GM19397 (cell line): ENCODE results near the gene SRP68.
"Not testable (repeated sequence)": the region's sequence is repeated elsewhere in the genome, so short reads cannot be mapped to it uniquely, and the experiment has no call there.

Source experiments
- ATAC-seq: cut with Tn5 transposase; IDR thresholded peaks from one replicate; pipeline ENCODE4 v1.9.1; 2021; ENCODE audit warnings: mild to moderate bottlenecking, moderate library complexity; ENCODE audit not compliant: unreplicated experiment

Gene SRP68

GRCh38 chr17:76090517-76091129 is 18.3 kb upstream of the SRP68 start:
- no peak for ATAC-seq

GRCh38 chr17:76089680-76090516 is 17.6 kb upstream of the SRP68 start:
- ATAC-seq = no peak

GRCh38 chr17:76088868-76089576 is 16.7 kb upstream of the SRP68 start:
- no peak for ATAC-seq

- ATAC-seq = no peak
These were observed 15.9 kb upstream of the SRP68 start for GRCh38 chr17:76088041-76088867.

- no peak for ATAC-seq
These were observed 15.2 kb upstream of the SRP68 start for GRCh38 chr17:76087531-76087930.

DNA sequence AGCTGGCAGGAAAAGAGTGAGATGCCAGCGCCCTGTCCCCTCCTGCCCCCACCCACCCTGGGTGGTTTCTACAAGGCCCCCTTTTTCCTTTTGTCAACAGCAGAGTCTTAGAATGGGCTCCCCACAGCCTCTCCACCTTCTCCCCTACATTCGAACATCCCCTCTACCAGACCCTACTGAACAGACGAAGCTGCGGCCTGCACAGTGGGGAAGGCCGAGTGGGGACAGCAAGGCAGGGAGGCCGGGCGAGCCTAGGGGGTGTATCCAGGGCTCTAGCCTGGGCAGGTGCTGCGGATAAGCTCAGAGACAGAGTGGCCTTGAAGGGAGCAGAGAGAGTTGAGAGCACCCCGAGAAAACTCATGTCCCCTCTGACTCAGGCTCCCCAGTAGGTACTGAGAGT is 14.1 kb upstream of the SRP68 start:
- no peak for ATAC-seq

GRCh38 chr17:76085731-76086366 is 13.5 kb upstream of the SRP68 start:
- ATAC-seq = no peak

DNA sequence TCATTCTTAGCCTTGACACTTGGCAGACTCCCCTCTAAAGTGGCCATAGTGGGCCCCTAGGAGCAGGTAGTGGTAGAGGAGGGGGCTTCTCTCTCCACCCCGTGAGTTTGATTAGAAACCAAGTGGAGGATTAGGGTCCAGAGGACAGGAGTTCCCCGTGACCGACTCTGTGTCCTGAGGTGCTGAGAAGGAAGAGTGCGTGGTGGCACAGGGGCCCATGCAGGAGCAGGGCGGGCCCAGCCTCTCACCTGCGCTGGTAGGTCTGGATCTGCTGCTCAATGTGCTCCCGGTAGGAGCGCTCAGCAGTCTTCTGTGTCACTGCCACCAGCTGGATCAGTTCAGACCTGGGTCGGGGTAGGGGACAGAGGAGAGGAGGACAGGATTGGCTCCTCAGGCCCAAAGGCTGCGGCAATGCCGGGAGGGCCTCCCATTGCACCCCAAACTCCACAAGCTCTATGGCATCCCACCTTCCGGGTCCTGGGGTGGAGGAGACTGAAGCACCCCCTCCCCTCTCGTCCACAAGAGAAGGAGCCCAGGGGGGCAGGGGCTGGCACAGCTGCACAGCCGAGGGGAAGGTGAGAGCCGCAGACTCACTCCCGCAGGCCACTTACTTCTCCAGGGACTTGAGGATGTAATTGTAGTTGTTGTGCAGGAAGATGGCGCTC is 12.9 kb upstream of the SRP68 start:
- no peak for ATAC-seq

DNA sequence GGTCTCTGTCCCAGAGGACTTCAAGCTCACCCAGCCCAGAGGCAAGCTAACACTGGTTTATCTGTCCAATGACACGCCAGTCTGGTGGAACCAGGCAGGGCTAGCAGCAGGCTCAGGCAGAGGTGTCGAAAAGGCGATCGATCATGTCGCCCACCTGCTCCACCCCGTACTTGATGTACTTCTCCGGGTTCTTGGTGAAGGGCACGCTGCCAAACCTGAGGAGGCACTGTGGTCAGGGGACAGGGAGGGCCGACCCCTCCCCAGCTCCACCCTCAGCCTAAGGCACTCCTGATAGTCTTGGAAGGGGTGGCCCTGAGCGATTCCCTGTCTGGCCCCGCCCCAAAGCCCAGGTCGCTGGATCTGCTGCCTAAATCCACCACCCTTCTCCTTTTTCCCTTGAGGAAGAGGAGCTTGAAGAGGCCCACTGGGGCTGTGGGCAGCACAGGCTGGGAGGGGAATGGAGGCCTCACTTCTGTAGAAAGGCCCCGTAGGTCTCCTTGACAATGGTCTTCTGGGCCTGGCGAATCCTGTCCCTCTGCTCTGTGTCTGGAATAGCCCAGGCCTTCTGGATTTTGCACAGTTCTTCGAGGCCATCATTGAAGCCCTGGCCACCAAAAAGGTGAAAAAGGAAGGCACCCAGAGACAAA is 11.3 kb upstream of the SRP68 start:
- no peak for ATAC-seq

GRCh38 chr17:76082326-76083251 is 10.3 kb upstream of the SRP68 start:
- no peak for ATAC-seq

- ATAC-seq = no peak
These were observed 9.2 kb upstream of the SRP68 start for GRCh38 chr17:76081295-76082210.

DNA sequence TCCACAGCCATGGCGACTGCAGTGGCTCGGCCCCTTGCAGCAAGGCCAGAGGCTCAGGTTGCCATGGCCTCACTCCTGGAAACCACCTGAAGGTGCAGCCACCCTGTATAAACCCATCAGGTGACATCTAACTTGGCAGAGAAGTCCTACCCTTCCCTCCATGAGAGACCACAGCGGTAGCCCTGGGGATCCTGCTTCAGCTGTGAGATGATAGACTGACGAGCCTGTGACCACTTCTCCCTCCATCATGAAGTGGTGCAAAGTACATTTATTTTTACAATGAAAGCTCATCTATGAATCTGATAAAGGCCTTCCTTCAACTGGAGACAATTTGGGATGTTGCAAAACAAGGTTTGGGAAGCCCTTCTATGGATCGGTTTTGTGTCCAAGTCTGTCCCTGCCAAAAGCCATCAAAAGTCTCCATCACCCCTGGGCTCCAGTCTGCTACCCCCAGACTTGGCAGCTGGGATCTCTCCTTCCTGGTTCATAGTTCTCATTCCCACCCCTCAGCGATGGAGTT is 8.5 kb upstream of the SRP68 start:
- ATAC-seq = no peak

DNA sequence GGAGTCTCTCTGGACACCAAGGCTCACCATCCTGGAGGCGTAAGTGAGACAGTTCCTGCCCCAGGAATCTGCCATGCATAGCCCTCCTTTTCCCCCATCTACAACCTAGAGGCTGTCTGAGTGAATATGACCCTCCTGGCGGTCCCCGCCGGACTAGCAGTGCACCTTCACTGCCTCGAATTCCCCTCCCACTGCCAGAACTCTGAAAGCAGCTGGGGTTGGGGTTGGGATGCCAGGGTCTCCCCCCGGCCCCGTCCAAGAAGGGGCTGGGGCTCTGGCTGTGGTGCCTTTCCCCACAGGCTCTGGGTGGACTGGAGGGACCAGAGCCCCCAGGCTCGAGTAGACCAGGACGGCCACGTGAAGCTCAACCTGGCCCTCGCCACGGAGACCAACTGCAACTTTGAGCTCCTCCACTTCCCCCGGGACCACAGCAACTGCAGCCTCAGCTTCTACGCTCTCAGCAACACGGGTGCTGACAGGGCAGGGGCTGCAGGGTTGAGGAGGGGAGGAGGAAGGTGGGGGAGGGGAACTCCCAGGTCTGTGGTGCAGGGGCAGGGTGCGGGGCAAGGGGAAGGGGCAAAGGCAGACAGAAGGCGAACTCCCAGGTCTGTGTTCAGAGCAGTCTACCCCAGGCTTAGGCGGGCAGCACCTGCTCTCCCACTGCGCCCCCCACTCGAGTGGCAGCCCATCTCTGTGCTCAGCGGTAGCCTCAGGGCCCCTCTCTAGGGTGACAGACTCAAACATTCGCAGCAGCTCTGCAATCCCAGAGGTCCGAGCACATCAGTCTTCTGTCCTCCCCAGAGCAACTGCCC is 7.8 kb upstream of the SRP68 start:
- ATAC-seq = no peak

DNA sequence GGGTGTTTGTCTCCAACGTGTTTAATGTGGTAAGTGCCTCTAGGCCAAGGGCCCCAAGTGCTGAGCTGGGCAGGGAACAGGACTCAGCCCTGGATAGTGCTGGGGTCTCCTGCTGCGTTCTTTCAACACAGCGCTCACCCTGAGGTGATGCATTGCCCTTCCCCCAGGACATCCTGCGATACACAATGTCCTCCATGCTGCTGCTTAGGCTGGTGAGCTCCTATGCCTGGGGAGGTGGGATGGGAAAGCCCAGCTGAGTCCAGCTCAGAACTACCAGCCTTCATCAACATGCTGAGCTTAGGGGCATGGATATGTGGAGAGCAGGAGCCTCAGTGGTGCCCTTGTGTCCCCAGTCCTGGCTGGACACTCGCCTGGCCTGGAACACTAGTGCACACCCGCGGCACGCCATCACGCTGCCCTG is 7.2 kb upstream of the SRP68 start:
- no peak for ATAC-seq

GRCh38 chr17:76078860-76079534 is 6.7 kb upstream of the SRP68 start, which contains the start of gene ZACN:
Gene ZACN (plus strand): TSS chr17:76079182. CDS start chr17:76079265, 83 bp downstream.
- no peak for ATAC-seq

DNA sequence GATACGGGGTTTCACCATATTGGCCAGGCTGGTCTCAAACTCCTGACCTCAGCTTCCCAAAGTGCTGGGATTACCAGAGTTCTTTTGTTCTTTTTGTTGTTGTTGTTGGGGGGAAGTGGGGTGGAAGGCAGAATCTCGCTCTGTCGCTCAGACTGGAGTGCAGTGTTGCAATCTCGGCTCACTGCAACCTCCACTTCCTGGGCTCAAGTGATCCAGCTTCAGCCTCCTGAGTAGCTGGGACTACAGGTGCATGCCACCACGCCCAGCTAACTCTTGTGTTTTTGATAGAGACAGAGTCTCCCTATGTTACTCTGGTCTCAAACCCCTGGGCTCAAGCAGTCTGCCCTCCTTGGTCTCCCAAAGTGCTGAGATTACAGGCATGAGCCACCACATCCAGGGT is 6.1 kb upstream of the SRP68 start:
- not testable (repeated sequence) for ATAC-seq
